ENCODE data around the gene ADAMTS17.

DNA sequence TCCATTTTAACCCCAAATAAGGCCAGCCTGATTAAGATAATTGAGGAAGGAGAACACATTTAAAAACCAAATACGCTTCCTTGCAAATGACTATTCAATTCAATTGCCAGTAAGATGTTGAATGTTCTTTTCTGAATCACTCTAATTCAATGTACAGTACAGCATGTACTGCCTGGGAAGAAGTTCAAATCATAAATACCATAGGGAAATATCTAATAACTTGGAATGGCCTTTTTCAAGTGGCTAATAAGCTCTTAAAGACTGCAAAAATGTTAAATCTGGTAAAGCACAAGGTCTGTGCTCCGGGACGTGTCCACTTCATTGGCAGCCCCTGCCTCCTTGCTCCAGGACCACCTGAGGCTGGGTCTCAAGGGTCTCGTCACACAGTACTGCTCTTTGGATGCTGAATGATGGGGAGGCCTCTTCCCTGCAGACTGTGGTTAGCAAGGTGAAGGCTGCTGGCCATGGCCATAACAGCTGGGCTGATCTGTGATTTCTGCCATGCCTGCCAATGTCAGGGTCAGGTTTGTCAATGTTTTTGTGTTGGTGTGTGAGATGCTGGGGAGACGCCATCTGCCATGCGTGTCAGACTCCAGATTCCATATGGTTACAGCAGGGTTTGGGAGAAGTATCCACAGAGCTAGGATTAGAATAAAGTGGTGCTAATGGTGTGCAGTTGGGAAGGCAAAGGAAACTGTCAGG is 300.5 kb downstream of the ADAMTS17 start:
- TF ChIP-seq, protein P1, sequence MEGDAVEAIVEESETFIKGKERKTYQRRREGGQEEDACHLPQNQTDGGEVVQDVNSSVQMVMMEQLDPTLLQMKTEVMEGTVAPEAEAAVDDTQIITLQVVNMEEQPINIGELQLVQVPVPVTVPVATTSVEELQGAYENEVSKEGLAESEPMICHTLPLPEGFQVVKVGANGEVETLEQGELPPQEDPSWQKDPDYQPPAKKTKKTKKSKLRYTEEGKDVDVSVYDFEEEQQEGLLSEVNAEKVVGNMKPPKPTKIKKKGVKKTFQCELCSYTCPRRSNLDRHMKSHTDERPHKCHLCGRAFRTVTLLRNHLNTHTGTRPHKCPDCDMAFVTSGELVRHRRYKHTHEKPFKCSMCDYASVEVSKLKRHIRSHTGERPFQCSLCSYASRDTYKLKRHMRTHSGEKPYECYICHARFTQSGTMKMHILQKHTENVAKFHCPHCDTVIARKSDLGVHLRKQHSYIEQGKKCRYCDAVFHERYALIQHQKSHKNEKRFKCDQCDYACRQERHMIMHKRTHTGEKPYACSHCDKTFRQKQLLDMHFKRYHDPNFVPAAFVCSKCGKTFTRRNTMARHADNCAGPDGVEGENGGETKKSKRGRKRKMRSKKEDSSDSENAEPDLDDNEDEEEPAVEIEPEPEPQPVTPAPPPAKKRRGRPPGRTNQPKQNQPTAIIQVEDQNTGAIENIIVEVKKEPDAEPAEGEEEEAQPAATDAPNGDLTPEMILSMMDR (IDR thresholded peaks at IDR 0.05; ENCODE audit: low read depth, low read length, poor library complexity, severe bottlenecking), result no peak
- TF ChIP-seq EZH2phosphoT487 (IDR thresholded peaks at IDR 0.05; ENCODE audit: borderline replicate concordance, low read length), result no peak

Measured in DOHH2 (cell line).